Lower leg skin (tissue), 3 donors: ENCODE results near the gene CLIC4.
"Not testable (repeated sequence)": the region's sequence is repeated elsewhere in the genome, so short reads cannot be mapped to it uniquely, and the experiment has no call there.

ENCODE experiments used
- POLR2A ChIP-seq, 2 donors: fragments of 450-650 bp; IDR thresholded peaks; one replicate each; pipeline ENCODE4 v1.6.1; 2016 to 2017; ENCODE audit warnings: antibody characterized with exemption in 2 of 2, mild to moderate bottlenecking in 1 of 2, moderate library complexity in 1 of 2
- TF ChIP-seq, protein P1 (sequence below), 3 donors: fragments of 450-650 bp; IDR thresholded peaks; one replicate each; pipeline ENCODE4 v1.5.1; 2016; ENCODE audit warnings: antibody characterized with exemption in 3 of 3, mild to moderate bottlenecking in 3 of 3, moderate library complexity in 2 of 3

DNA sequence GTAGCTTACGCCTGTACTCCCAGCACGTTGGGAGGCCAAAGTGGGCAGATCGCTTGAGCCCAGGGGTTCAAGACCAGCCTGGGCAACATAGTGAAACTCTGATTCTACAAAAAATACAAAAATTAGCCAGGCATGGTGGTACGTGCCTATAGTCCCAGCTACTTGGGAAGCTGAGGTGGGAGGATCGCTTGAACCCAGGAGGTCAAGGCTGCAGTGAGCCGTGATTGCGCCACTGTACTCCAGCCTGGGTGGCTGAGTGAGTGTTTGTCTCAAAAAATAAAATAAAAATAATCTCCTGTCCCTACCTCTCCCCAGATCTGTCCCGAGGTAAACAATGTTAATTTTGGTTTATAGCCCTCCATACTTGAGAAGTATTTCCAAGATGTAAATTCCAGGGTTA is 34.0 kb downstream of the CLIC4 start:
- TF ChIP-seq, protein P1, sequence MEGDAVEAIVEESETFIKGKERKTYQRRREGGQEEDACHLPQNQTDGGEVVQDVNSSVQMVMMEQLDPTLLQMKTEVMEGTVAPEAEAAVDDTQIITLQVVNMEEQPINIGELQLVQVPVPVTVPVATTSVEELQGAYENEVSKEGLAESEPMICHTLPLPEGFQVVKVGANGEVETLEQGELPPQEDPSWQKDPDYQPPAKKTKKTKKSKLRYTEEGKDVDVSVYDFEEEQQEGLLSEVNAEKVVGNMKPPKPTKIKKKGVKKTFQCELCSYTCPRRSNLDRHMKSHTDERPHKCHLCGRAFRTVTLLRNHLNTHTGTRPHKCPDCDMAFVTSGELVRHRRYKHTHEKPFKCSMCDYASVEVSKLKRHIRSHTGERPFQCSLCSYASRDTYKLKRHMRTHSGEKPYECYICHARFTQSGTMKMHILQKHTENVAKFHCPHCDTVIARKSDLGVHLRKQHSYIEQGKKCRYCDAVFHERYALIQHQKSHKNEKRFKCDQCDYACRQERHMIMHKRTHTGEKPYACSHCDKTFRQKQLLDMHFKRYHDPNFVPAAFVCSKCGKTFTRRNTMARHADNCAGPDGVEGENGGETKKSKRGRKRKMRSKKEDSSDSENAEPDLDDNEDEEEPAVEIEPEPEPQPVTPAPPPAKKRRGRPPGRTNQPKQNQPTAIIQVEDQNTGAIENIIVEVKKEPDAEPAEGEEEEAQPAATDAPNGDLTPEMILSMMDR (IDR thresholded peaks at IDR 0.05) = not testable (repeated sequence)
- not testable (repeated sequence) for TF ChIP-seq POLR2A (IDR thresholded peaks at IDR 0.05)
